Muscle layer of colon (tissue), 2 donors: ENCODE measurements around the gene ZNF444.
"Not testable (repeated sequence)": the region's sequence is repeated elsewhere in the genome, so short reads cannot be mapped to it uniquely, and the experiment has no call there.

Experiments used
- H3K27ac ChIP-seq: one replicate; pipeline ENCODE4 v1.7.0; 2013; ENCODE audit warnings: low read depth, mild to moderate bottlenecking, low read length, moderate library complexity
- H3K27me3 ChIP-seq, 2 donors: one replicate each; pipeline ENCODE4 v1.7.0; 2013; ENCODE audit warnings: low read length in 2 of 2, mild to moderate bottlenecking in 2 of 2; ENCODE audit not compliant: insufficient read depth in 2 of 2, control insufficient read depth in 1 of 2
- H3K36me3 ChIP-seq: one replicate; pipeline ENCODE4 v1.7.0; 2013; ENCODE audit warnings: mild to moderate bottlenecking, low read length; ENCODE audit not compliant: insufficient read depth
- H3K4me1 ChIP-seq: one replicate; pipeline ENCODE4 v1.7.0; 2013; ENCODE audit warnings: mild to moderate bottlenecking, low read length; ENCODE audit not compliant: insufficient read depth
- H3K4me3 ChIP-seq, 2 donors: one replicate each; pipeline ENCODE4 v1.7.0; 2013; ENCODE audit warnings: low read length in 2 of 2, low read depth in 1 of 2, mild to moderate bottlenecking in 1 of 2, moderate library complexity in 1 of 2
- H3K9ac ChIP-seq: one replicate; pipeline ENCODE4 v1.7.0; 2013; ENCODE audit warnings: low read length
- H3K9me3 ChIP-seq: one replicate; pipeline ENCODE4 v1.7.0; 2013; ENCODE audit warnings: mild to moderate bottlenecking, low read length
- donor health status: abdominal sarcoma.
- donor health status: Adenocarcinoma of cecum.

ZNF444 gene

DNA sequence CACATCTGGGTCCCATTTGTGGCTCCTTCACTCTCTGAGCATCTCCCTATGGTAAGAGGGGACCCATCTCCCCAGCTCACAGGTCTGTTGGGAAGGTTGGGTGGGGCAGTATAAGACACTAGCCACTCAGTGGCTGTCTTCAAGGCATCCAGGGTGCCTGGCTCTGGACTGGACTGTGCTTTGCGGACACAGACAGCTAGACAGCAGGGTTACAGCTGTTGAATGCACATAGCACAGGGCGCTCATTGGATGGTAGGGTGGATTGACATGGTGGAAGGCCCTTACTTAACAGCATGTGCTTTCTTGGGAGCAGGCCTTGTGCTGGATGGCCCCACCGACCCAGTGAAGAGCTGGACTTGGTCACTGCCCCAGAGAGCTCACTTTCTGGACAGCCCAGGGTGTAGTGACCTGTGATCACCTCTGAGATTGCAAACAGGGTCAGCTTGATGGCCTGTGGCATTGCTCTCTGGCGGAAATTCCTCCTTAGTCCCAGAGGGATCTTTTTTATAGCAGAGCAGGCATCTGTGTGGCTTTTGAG lies 1.9 kb downstream of the ZNF444 start:
- H3K9me3 ChIP-seq = no peaks in the 10 kb centered on the region
- peaks cover 22% of the 10 kb centered on the region for H3K4me1 ChIP-seq
- H3K4me3 ChIP-seq = no peak overlapping the region
- peaks cover 10% of the 10 kb centered on the region for H3K36me3 ChIP-seq
- H3K27ac ChIP-seq = no peak overlapping the region
- no peak overlapping the region for H3K9ac ChIP-seq
- H3K27me3 ChIP-seq = no peaks in the 10 kb centered on the region

GRCh38 chr19:56144376-56144775 lies 3.3 kb downstream of the ZNF444 start:
- Histone ChIP-seq H3K27me3 (no peaks in the 10 kb centered on the region), H3K4me1 (peaks cover 22% of the 10 kb centered on the region), H3K27ac (no peak overlapping the region), H3K4me3 (no peak overlapping the region), H3K9me3 (no peaks in the 10 kb centered on the region), H3K36me3 (peaks cover 10% of the 10 kb centered on the region), H3K9ac (no peak overlapping the region)

DNA sequence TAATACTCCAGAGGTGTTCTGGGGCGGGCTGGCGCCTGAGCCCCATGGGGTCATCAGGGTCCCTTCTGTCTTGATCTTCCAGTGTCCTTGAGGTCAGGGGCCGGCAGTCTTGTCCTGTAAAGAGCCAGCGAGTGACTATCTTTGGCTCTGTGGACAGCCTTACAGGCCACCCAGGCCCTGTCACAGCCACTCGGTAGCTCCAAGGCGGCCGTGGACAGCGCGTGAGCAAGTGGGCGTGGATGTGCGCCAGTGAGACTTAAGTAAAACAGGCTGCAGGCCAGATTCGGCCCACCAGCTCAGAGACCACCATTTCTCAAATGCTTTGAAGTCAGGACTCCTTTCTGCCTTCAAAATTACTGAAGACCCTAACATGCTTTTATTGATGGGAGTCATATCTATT lies 3.7 kb downstream of the ZNF444 start:
- H3K27ac ChIP-seq = no peak overlapping the region
- no peaks in the 10 kb centered on the region for H3K9me3 ChIP-seq
- peaks cover 19% of the 10 kb centered on the region for H3K4me1 ChIP-seq
- no peak overlapping the region for H3K4me3 ChIP-seq
- peaks cover 10% of the 10 kb centered on the region for H3K36me3 ChIP-seq
- H3K9ac ChIP-seq = no peak overlapping the region
- H3K27me3 ChIP-seq = no peaks in the 10 kb centered on the region

DNA sequence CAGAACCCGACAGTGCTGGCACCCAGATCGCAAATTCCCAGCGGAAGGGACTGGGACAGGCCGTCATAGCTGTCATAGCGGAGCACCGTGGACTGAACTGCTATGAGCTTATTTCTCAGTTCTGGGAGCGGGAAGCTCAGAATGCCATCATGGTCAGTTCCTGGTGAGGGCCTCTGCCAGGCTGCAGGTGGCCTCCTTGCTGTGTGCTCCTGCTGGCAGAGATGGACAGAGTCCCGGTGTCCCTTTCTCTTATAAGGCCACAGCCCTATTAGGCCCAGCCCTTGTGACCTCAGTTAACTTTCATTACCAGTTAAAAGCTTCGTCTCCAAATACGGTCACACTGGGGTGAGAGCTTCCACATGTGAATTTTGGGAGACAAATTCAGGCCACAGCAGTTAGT lies 4.6 kb downstream of the ZNF444 start:
- Histone ChIP-seq H3K36me3 (peaks cover 10% of the 10 kb centered on the region), H3K9ac (no peak overlapping the region)

GRCh38 chr19:56146904-56147303 lies 5.8 kb downstream of the ZNF444 start:
- H3K4me3 ChIP-seq = no peak overlapping the region
- H3K27me3 ChIP-seq = no peaks in the 10 kb centered on the region
- peaks cover 10% of the 10 kb centered on the region for H3K36me3 ChIP-seq
- H3K9ac ChIP-seq = no peak overlapping the region
- H3K9me3 ChIP-seq = no peaks in the 10 kb centered on the region
- no peak overlapping the region for H3K27ac ChIP-seq
- H3K4me1 ChIP-seq = peaks cover 14% of the 10 kb centered on the region

More for the DNA sequence above, 4.6 kb downstream of the ZNF444 start:
- H3K27me3 ChIP-seq = no peaks in the 10 kb centered on the region
- H3K4me3 ChIP-seq = no peak overlapping the region
- peaks cover 15% of the 10 kb centered on the region for H3K4me1 ChIP-seq
- no peaks in the 10 kb centered on the region for H3K9me3 ChIP-seq
- H3K27ac ChIP-seq = no peak overlapping the region

GRCh38 chr19:56147307-56147706 lies 6.2 kb downstream of the ZNF444 start:
- Histone ChIP-seq H3K36me3 (peaks cover 10% of the 10 kb centered on the region), H3K27ac (no peak overlapping the region), H3K27me3 (no peaks in the 10 kb centered on the region), H3K4me3 (no peak overlapping the region), H3K9me3 (no peaks in the 10 kb centered on the region), H3K4me1 (peaks cover 10% of the 10 kb centered on the region), H3K9ac (no peak overlapping the region)

DNA sequence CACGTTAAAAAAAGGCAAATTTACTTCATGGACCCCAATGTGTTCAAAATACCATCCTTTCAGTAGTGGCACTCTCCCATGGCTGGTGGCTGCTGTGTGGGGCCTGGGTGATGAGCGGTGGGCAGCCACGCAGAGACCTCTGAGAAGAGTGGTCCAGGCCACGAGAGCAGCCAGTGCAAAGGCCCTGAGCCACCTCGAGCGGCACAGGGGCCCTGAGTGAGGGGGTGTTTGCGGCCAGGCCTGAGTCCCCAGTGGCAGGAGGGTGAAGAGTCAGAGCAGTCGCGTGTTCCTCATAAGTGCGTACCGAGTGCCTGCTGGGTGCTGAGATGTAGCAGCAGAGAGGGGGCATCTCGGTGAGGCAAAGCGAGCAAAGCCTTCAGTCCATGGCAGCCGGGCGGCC lies 7.0 kb downstream of the ZNF444 start:
- Histone ChIP-seq H3K36me3 (peaks cover 10% of the 10 kb centered on the region), H3K27me3 (no peaks in the 10 kb centered on the region), H3K27ac (no peak overlapping the region), H3K4me3 (no peak overlapping the region), H3K9ac (no peak overlapping the region), H3K4me1 (peaks cover 6% of the 10 kb centered on the region), H3K9me3 (no peaks in the 10 kb centered on the region)

DNA sequence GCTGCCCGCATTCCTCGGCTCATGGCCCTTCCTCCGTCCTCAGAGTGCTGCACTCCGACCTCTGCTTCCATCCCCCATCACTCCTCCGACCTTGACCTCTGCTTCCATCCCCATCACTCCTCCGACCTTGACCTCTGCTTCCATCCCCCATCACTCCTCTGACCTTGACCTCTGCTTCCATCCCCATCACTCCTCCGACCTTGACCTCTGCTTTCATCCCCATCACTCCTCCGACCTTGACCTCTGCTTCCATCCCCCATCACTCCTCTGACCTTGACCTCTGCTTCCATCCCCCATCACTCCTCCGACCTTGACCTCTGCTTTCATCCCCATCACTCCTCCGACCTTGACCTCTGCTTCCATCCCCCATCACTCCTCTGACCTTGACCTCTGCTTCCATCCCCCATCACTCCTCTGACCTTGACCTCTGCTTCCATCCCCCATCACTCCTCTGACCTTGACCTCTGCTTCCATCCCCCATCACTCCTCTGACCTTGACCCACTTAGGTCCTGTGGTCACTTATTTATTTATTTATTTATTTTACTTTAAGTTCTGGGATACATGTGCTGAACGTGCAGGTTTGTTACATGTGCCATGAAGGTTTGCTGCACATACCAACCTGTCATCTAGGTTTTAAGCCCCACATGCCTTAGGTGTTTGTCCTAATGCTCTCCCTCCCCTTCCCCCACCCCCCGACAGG lies 8.0 kb downstream of the ZNF444 start:
- H3K27ac ChIP-seq, H3K27me3 ChIP-seq, H3K4me3 ChIP-seq, H3K9me3 ChIP-seq, H3K4me1 ChIP-seq, H3K36me3 ChIP-seq, H3K9ac ChIP-seq: not testable (repeated sequence)

DNA sequence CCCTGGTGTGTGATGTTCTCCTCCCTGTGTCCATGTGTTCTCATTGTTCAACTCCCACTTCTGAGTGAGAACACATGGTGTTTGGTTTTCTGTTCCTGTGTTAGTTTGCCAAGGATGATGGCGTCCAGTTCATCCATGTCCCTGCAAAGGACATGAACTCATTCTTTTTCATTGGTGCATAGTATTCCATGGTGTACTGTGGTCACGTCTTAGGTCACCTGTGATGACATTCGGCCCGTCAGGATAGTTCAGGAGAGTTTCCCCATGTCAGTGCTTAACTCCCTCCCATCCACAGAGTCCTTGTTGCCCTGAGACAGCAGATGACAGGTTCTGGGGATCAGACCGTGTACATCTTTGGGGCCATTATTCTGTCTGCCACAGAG lies 8.6 kb downstream of the ZNF444 start:
- Histone ChIP-seq H3K4me1 (peaks cover 8% of the 10 kb centered on the region), H3K4me3 (no peak overlapping the region), H3K36me3 (peaks cover 10% of the 10 kb centered on the region), H3K9ac (no peak overlapping the region), H3K27me3 (no peaks in the 10 kb centered on the region), H3K27ac (no peak overlapping the region), H3K9me3 (no peaks in the 10 kb centered on the region)

DNA sequence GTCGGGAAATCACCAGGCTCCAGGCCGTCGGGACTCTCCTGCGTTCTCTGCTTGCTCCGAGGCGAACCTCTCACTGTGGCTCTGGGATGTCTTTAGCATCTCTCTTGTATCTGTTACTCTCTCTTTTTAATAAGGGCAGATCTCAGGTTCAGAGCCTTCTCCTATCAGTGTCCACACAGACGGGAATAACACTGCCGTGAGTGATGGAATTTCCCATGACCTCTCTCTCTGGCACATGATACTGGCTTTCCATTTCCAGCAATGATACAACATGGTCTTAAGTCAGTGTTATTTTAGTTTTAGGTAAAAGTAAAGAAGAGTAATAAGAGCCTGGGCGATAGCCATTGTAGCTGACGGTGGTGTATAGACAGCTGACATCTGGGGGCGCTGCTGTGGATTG lies 9.3 kb downstream of the ZNF444 start:
- H3K4me3 ChIP-seq = no peak overlapping the region
- H3K27me3 ChIP-seq = no peaks in the 10 kb centered on the region
- peaks cover 8% of the 10 kb centered on the region for H3K4me1 ChIP-seq
- H3K9me3 ChIP-seq = no peaks in the 10 kb centered on the region
- H3K9ac ChIP-seq = no peak overlapping the region
- peaks cover 12% of the 10 kb centered on the region for H3K36me3 ChIP-seq
- no peak overlapping the region for H3K27ac ChIP-seq

- Histone ChIP-seq H3K36me3 (peaks cover 13% of the 10 kb centered on the region), H3K9me3 (no peaks in the 10 kb centered on the region), H3K9ac (no peak overlapping the region), H3K4me3 (no peak overlapping the region), H3K4me1 (peaks cover 8% of the 10 kb centered on the region), H3K27me3 (no peaks in the 10 kb centered on the region), H3K27ac (no peak overlapping the region)
These were observed 11.6 kb downstream of the ZNF444 start for GRCh38 chr19:56152644-56153043.

DNA sequence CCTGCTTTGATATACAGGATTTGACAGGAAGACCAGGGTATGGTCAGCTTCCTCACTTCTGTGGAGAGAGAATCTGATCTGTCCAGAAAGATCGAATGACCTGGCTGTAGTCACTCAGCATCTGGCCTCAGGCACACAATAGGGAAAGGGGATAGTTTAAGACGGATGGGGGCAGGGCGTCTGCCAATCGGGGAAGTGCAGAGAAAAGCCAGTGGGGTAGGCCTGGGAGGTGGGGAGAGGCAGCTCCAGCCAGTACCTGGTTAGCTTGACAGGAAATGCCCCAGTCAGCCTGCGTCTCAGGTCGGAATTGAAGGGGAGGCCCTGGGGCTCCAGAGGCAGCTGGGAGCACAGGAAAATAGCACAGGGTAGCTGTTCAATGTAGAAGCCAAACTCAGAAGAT lies 12.4 kb downstream of the ZNF444 start:
- Histone ChIP-seq H3K27me3 (no peaks in the 10 kb centered on the region), H3K9ac (no peak overlapping the region), H3K36me3 (peaks cover 13% of the 10 kb centered on the region), H3K9me3 (no peaks in the 10 kb centered on the region), H3K4me3 (no peak overlapping the region), H3K4me1 (peaks cover 8% of the 10 kb centered on the region), H3K27ac (no peak overlapping the region)
